Activated naive CD4-positive, alpha-beta T cell treated with Interleukin-2 at 50 U/mL for 16 hours (primary cell): ENCODE data around the gene NRM.
A peak's percentile ranks its signal among the peaks of the same experiment; 100 is the strongest.
"Not testable (repeated sequence)": the region's sequence is repeated elsewhere in the genome, so short reads cannot be mapped to it uniquely, and the experiment has no call there.

Experiments used
- DNase-seq: peaks from one replicate; pipeline ENCODE4 v3.0.0-alpha.2; 2020

The NRM gene

GRCh38 chr6:30690403-30691207, at the start of gene NRM:
NRM (minus strand) TSS chr6:30690984; CDS start chr6:30690974, 10 bp downstream.
- peak; percentile 74 for DNase-seq

DNA sequence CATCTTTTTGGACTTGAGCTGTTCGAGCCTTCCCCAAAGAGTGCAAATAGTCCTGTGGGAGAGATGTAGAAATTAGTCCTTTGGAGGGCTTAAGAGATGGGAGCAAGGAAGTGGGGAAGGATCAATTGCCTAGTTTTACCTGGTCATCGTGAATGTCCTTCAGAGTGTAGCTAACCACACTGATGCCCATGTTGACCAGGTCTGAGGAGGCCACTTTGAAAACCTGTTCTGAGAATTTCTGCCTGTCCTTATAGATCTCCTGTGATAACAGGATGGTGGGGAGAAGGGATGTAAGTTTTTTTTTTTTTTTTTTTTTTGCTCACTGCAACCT, 49.7 kb upstream of the NRM start:
- no peak for DNase-seq

DNA sequence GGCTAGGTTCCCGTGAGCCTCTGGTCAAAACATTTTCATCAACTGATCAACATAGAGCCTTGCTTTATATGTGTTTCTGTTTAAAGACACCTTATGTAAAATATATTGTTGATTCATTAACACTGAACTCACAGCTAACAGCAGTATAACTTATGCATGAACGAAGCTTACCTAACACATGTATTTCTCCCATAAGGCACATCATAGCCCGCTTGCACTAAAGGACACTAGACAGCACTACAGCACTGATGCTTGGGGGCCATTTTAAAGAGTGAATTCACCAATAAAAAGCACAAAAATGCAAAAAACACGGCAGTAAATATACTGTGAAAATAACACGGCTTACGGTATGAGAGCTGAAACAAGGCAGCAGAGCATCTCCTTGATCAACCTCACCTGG, 47.7 kb upstream of the NRM start:
- no peak for DNase-seq

- no peak for DNase-seq
Observed at GRCh38 chr6:30735668-30736314, 45.0 kb upstream of the NRM start.

DNA sequence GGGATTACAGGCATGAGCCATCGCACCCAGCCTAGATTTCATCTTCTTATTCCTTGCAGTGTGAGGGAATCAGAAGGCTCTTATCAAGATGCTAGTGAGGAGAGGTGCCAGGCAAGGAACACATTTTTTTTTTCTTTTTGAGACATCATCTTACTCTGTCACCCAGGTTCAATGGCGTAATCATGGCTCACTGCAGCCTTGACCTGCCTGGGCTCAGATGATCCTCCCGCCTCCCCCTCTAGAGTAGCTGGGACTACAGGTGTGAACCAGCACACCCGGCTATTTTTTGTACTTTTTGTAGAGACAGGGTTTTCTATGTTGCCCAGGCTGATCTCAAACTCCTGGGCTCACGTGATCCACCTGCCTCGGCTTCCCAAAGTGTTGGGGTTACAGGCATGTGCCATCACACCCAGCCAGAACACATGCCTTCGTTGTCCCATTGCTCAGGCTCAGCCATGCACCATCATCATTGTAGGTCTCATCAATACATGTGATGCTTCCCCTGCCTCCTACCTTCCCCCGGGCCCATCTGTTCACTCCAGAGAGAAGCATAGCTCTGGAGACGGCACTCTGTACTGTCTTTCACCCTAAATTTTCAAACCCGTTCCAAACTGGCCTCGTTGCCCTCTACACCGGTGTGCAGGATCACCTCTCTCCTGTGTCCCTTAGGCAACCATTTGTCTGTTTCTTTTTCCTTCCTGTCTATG, 41.6 kb upstream of the NRM start:
- DNase-seq = no peak

- DNase-seq = peak; percentile 87
Observed at GRCh38 chr6:30730601-30731435, 40.0 kb upstream of the NRM start.

GRCh38 chr6:30727920-30728553, 37.3 kb upstream of the NRM start:
- no peak for DNase-seq

GRCh38 chr6:30726506-30727413, 36.0 kb upstream of the NRM start:
- no peak for DNase-seq

DNA sequence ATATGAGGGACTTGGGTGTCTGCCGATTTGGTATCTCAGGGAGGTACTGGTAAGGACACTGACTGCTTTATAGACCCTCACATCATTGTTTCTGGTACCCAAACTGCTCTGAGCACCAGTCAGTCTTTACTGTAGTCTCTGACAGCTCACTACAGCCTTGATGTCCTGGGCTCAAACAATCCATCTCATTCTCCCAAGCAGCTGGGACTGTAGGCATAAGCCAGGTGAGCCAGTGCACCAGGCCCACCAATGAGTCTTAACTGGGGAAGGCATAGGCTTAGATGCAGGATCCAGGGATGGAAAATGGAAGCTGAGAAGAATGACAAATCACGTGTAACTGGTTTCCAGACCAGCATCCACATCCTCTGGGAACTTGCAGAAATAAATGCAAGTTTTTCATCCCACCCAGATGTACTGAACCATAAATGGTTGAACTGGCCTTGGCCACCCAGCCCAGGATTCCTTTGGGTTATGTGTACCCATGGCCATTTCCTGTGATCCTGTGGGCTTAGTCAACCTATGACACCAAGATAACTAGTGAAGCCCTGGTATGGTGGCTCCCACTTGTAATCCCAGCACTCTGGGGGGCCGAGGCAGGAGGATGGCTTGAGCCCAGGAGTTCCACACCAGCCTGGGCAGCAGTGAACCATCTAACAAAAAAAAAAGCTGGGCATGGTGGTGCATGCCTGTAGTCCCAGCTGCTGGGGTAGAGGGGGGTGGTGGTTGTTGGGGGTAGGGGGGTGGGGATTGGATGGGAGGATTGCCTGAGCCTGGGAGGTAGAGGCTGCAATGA, 35.1 kb upstream of the NRM start:
- DNase-seq = no peak

GRCh38 chr6:30724906-30725667, 34.3 kb upstream of the NRM start:
- no peak for DNase-seq

DNA sequence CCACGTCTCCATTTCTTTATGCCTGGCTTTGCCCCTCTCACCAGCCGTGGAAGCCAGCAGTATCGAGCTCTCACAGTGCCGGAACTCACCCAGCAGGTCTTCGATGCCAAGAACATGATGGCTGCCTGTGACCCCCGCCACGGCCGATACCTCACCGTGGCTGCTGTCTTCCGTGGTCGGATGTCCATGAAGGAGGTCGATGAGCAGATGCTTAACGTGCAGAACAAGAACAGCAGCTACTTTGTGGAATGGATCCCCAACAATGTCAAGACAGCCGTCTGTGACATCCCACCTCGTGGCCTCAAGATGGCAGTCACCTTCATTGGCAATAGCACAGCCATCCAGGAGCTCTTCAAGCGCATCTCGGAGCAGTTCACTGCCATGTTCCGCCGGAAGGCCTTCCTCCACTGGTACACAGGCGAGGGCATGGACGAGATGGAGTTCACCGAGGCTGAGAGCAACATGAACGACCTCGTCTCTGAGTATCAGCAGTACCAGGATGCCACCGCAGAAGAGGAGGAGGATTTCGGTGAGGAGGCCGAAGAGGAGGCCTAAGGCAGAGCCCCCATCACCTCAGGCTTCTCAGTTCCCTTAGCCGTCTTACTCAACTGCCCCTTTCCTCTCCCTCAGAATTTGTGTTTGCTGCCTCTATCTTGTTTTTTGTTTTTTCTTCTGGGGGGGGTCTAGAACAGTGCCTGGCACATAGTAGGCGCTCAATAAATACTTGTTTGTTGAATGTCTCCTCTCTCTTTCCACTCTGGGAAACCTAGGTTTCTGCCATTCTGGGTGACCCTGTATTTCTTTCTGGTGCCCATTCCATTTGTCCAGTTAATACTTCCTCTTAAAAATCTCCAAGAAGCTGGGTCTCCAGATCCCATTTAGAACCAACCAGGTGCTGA, 33.3 kb upstream of the NRM start:
- not testable (repeated sequence) for DNase-seq

DNA sequence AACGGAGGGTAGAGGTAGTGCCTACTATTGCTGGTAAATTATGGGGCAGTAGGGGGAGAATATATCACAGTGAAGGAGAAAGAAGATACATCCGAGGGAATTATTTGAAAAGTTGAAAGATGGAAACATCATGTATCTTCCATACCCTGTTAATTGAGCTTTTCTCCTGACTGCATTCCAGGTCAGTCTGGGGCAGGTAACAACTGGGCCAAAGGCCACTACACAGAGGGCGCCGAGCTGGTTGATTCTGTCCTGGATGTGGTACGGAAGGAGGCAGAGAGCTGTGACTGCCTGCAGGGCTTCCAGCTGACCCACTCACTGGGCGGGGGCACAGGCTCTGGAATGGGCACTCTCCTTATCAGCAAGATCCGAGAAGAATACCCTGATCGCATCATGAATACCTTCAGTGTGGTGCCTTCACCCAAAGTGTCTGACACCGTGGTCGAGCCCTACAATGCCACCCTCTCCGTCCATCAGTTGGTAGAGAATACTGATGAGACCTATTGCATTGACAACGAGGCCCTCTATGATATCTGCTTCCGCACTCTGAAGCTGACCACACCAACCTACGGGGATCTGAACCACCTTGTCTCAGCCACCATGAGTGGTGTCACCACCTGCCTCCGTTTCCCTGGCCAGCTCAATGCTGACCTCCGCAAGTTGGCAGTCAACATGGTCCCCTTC, 32.5 kb upstream of the NRM start:
- DNase-seq = not testable (repeated sequence)

DNA sequence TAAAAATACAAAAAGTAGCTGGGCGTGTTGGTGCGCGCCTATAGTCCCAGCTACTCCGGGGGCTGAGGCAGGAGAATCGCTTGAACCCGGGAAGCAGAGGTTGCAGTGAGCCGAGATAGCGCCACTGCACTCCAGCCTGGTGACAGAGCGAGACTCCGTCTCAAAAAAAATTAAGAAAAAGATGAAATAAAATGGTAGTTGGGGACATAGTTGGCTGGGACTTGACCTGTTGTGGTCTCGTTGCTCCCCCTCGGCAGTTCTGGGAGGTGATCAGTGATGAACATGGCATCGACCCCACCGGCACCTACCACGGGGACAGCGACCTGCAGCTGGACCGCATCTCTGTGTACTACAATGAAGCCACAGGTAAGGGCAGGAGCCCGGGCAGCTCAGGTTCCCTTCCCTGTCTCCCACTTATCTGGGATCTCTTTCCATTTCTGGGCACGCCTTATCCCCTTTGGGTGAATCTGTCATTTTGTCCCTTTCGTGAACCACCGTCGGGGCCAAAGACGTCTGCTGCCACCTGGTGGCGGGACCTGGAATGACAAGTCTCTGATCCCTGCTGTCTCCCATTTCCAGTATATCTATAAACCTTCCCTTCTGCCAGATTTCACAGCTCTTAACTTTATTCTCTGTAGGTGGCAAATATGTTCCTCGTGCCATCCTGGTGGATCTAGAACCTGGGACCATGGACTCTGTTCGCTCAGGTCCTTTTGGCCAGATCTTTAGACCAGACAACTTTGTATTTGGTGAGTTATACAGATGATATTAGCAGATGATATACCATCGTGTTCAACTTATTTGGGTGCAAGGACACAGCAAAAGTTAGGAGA, 31.7 kb upstream of the NRM start:
- peak; percentile 88 for DNase-seq

DNA sequence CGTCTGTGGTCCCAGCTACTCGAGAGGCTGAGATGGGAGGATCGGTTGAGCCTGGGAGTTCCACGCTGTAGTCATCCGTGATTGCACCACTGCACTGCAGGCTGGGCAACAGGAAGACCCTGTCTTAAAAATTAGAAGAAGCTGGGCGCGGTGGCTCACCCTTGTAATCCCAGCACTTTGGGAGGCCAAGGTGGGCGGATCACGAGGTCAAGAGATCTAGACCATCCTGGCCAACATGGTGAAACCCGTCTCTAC, 31.2 kb upstream of the NRM start:
- not testable (repeated sequence) for DNase-seq

DNA sequence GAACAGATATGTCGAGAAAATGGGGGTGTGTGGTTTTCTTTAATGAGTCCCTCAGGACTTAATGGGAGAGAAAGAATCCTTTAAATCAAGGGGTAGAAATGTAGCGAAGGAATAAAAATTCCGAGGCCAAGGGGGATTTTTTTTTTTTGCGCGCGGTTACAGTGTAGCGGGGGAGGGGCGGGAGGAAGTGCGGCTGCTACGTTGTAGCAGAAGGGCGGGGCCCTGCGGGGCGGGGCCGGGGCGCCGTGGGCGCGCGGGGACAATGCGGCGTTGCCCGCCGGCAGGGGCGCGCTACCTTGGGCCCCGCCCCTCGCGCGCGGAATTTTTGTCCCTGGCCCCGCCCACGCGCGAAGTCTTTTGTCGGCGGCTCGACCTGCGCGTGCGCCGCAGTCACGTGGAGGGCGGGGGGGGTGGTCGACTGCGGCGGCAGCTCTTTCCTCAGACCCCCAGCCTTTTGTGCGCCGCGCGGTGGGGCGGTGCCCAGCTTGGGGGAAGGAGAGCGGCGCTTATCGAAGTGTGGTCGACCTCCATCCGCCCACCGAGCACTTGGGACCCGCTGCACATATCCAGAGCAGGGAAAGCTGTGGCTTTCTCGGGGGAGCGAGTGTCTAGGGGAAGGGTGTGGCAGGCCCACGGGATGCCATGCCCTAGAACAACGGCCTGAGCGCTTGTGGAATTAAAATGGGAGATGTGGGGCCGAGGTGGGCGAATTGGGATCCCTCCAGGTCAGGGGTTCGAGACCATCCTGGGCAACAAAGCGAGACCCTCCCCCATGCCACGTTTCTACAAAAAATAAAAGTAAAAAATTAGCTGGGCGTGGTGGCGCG, 30.6 kb upstream of the NRM start:
- peak; percentile 97 for DNase-seq

GRCh38 chr6:30720738-30721197, 30.0 kb upstream of the NRM start:
- DNase-seq = peak; percentile 72
